Natural killer cell (primary cell): ENCODE data around the gene GRID1. TPM values are rescaled to one million over a fixed set of nuclear protein-coding genes. Genes with fewer than 3 reads are reported as not detected.

ENCODE experiments used
- ATAC-seq, 3 donors: fragments of 150-1000 bp in 2 of 3; fragments of 200-7000 bp in 1 of 3; cut with Tn5 transposase; 1 replicate in 1 of 3; 2 replicates in 2 of 3; pipeline ENCODE4 v1.10.0; 2021; ENCODE audit warnings: mild to moderate bottlenecking in 2 of 3, moderate library complexity in 2 of 3
- DNase-seq, 2 donors: peaks; one replicate each; pipeline versions ENCODE4 v3.0.0 to v3.0.0-alpha.2; 2013 to 2021; ENCODE audit warnings: mixed read lengths in 1 of 2
- H3K27ac ChIP-seq: one replicate; pipeline ENCODE4 v1.5.1; 2013; ENCODE audit warnings: mild to moderate bottlenecking, low read length
- H3K27me3 ChIP-seq: one replicate; pipeline ENCODE4 v1.6.1; 2013; ENCODE audit warnings: low read length; ENCODE audit not compliant: control insufficient read depth, insufficient read depth
- H3K36me3 ChIP-seq: one replicate; pipeline ENCODE4 v1.6.1; 2013; ENCODE audit warnings: low read length; ENCODE audit not compliant: control insufficient read depth, insufficient read depth
- H3K4me1 ChIP-seq: one replicate; pipeline ENCODE4 v1.6.1; 2013; ENCODE audit warnings: low read length; ENCODE audit not compliant: control insufficient read depth, insufficient read depth
- H3K4me3 ChIP-seq: one replicate; pipeline ENCODE4 v1.5.1; 2013; ENCODE audit warnings: low read length
- H3K9me3 ChIP-seq: one replicate; pipeline ENCODE4 v1.6.1; 2013; ENCODE audit warnings: low read length; ENCODE audit not compliant: control insufficient read depth, insufficient read depth
- H3K27ac Mint-ChIP-seq, 2 donors: one replicate each; pipeline ENCODE4 v1.8.0; 2022; ENCODE audit warnings: mild to moderate bottlenecking in 2 of 2, mixed read lengths in 2 of 2, moderate library complexity in 1 of 2
- H3K27me3 Mint-ChIP-seq, 2 donors: one replicate each; pipeline ENCODE4 v1.8.0; 2022; ENCODE audit warnings: low read depth in 2 of 2, mixed read lengths in 2 of 2
- H3K36me3 Mint-ChIP-seq: one replicate; pipeline ENCODE4 v1.8.0; 2022; ENCODE audit warnings: mixed read lengths
- H3K4me1 Mint-ChIP-seq, 2 donors: one replicate each; pipeline ENCODE4 v1.8.0; 2022; ENCODE audit warnings: mixed read lengths in 2 of 2
- H3K4me3 Mint-ChIP-seq: one replicate; pipeline ENCODE4 v1.8.0; 2022; ENCODE audit warnings: mild to moderate bottlenecking, moderate library complexity, mixed read lengths
- H3K9me3 Mint-ChIP-seq, 2 donors: one replicate each; pipeline ENCODE4 v1.8.0; 2022; ENCODE audit warnings: mixed read lengths in 2 of 2
- WGBS: methylation state at CpG from one replicate; pipeline ENCODE4 v1.1.7; 2013; ENCODE audit warnings: missing lambda C conversion rate; ENCODE audit not compliant: insufficient coverage; 5-methylcytosine and 5-hydroxymethylcytosine counted together
- intact Hi-C: fragments of 100-400 bp; cut with micrococcal nuclease; formaldehyde crosslinking; loops from one replicate; pipeline ENCODE4 v1.14.2; 2022
- total RNA-seq, 4 donors: library from RNA; stranded (reverse); fragments of 120-200 nt in 1 of 4; gene quantifications; one replicate each; pipeline versions ENCODE4 v1.2.3 to v1.2.4, GENCODE V29; 2013 to 2022
- TF ChIP-seq, protein P1 (sequence below): fragments of 200-600 bp; IDR thresholded peaks from one replicate; pipeline ENCODE4 v1.8.0; 2022; ENCODE audit warnings: antibody characterized with exemption

GRID1 gene
- total RNA-seq, 3 donors from 2014 or later (not counting 1 experiment from before 2014, with no cell fraction given): not detected

GRCh38 chr10:86391986-86392722 is 25.6 kb upstream of the GRID1 start:
- Histone ChIP-seq H3K36me3 (no peaks in the 10 kb centered on the region), H3K9me3 (no peaks in the 10 kb centered on the region), H3K4me3 (no peak overlapping the region), H3K27me3 (peaks cover 13% of the 10 kb centered on the region), H3K27ac (no peak overlapping the region), H3K4me1 (peaks cover 11% of the 10 kb centered on the region)
- WGBS: 74% methylated on average over 9 of the region's 12 CpGs
- intact Hi-C loops: no loop called here
- Mint-ChIP-seq H3K27me3 (peaks cover 39% of the 10 kb centered on the region in 2 donors), H3K27ac (no peak overlapping the region), H3K36me3 (no peaks in the 10 kb centered on the region), H3K4me1 (peaks cover 0 to 4% of the 10 kb centered on the region in 2 donors), H3K4me3 (no peak overlapping the region), H3K9me3 (no peaks in the 10 kb centered on the region)
- no peak for ATAC-seq
- no peak for DNase-seq
- TF ChIP-seq, protein P1, sequence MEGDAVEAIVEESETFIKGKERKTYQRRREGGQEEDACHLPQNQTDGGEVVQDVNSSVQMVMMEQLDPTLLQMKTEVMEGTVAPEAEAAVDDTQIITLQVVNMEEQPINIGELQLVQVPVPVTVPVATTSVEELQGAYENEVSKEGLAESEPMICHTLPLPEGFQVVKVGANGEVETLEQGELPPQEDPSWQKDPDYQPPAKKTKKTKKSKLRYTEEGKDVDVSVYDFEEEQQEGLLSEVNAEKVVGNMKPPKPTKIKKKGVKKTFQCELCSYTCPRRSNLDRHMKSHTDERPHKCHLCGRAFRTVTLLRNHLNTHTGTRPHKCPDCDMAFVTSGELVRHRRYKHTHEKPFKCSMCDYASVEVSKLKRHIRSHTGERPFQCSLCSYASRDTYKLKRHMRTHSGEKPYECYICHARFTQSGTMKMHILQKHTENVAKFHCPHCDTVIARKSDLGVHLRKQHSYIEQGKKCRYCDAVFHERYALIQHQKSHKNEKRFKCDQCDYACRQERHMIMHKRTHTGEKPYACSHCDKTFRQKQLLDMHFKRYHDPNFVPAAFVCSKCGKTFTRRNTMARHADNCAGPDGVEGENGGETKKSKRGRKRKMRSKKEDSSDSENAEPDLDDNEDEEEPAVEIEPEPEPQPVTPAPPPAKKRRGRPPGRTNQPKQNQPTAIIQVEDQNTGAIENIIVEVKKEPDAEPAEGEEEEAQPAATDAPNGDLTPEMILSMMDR: no peak

- TF ChIP-seq, protein P1: no peak
- intact Hi-C loops: no loop called here
- Mint-ChIP-seq H3K4me1 (peaks cover 0 to 4% of the 10 kb centered on the region in 2 donors), H3K27ac (no peak overlapping the region), H3K4me3 (no peak overlapping the region), H3K9me3 (no peaks in the 10 kb centered on the region), H3K27me3 (peaks cover 36 to 40% of the 10 kb centered on the region in 2 donors), H3K36me3 (no peaks in the 10 kb centered on the region)
- H3K9me3 ChIP-seq: no peaks in the 10 kb centered on the region
- peaks cover 11% of the 10 kb centered on the region for H3K4me1 ChIP-seq
- WGBS: 90% methylated on average over 8 of the region's 8 CpGs
- peaks cover 13% of the 10 kb centered on the region for H3K27me3 ChIP-seq
- no peak for ATAC-seq
- no peak overlapping the region for H3K27ac ChIP-seq
- H3K4me3 ChIP-seq: no peak overlapping the region
- no peak for DNase-seq
- H3K36me3 ChIP-seq: no peaks in the 10 kb centered on the region
These were observed 24.7 kb upstream of the GRID1 start for GRCh38 chr10:86391236-86391840.

- TF ChIP-seq, protein P1: no peak
- no peaks in the 10 kb centered on the region for H3K36me3 ChIP-seq
- H3K4me1 Mint-ChIP-seq: peaks cover 0 to 4% of the 10 kb centered on the region in 2 donors
- no peak overlapping the region for H3K27ac Mint-ChIP-seq
- no peak overlapping the region for H3K4me3 Mint-ChIP-seq
- WGBS: 89% methylated on average over 14 of the region's 14 CpGs
- ATAC-seq (no peak), DNase-seq (no peak)
- H3K4me3 ChIP-seq: no peak overlapping the region
- no peak overlapping the region for H3K27ac ChIP-seq
- H3K36me3 Mint-ChIP-seq: no peaks in the 10 kb centered on the region
- no peaks in the 10 kb centered on the region for H3K9me3 Mint-ChIP-seq
- peaks cover 11% of the 10 kb centered on the region for H3K4me1 ChIP-seq
- H3K9me3 ChIP-seq: no peaks in the 10 kb centered on the region
- peaks cover 32 to 46% of the 10 kb centered on the region in 2 donors for H3K27me3 Mint-ChIP-seq
- H3K27me3 ChIP-seq: peaks cover 13% of the 10 kb centered on the region
- intact Hi-C loops: no loop called here
These were observed 23.9 kb upstream of the GRID1 start for GRCh38 chr10:86390337-86391120.
